Colonic mucosa (tissue), 4 donors: ENCODE results near the gene MMP15. TPM values are rescaled to one million over a fixed set of nuclear protein-coding genes. Genes with fewer than 3 reads are reported as not detected.

Source experiments
- DNase-seq: peaks from one replicate; pipeline ENCODE4 v3.0.0-alpha.2; 2020
- H3K27ac ChIP-seq: fragments of 200-600 bp; one replicate; pipeline ENCODE4 v1.8.0; 2021
- H3K27me3 ChIP-seq: fragments of 200-600 bp; one replicate; pipeline ENCODE4 v1.8.0; 2021
- H3K36me3 ChIP-seq: fragments of 200-600 bp; one replicate; pipeline ENCODE4 v1.8.0; 2021
- H3K4me1 ChIP-seq: fragments of 200-600 bp; one replicate; pipeline ENCODE4 v1.8.0; 2021; ENCODE audit warnings: mild to moderate bottlenecking
- H3K4me3 ChIP-seq: fragments of 200-600 bp; one replicate; pipeline ENCODE4 v1.8.0; 2021
- H3K9ac ChIP-seq, 2 donors: one replicate each; pipeline ENCODE4 v1.7.0; 2013; ENCODE audit warnings: control low read depth in 2 of 2, low read depth in 2 of 2, low read length in 2 of 2
- H3K9me3 ChIP-seq: fragments of 200-600 bp; one replicate; pipeline ENCODE4 v1.8.0; 2021
- CTCF ChIP-seq: fragments of 200-600 bp; IDR thresholded peaks from one replicate; pipeline ENCODE4 v1.8.0; 2022; ENCODE audit warnings: antibody characterized with exemption, mild to moderate bottlenecking
- intact Hi-C: fragments of 100-400 bp; cut with DNase I; formaldehyde crosslinking; loops from one replicate; pipeline ENCODE4 v1.14.1; 2022
- total RNA-seq, 2 donors: library from RNA; stranded (reverse); fragmentation: NEBNext Ultra II Directional in 1 of 2; extraction: Animal tissue kit (Norgen Biotek cat#: 25700) in 1 of 2; gene quantifications; one replicate each; pipeline ENCODE4 v1.2.1, GENCODE V29; 2021
- donor health status: healthy.
- donor health status: DM: no; HTN: no; CAD: no.
- donor health status: DM: no; HTN: no; CAD: no.

Gene MMP15
- total RNA-seq, 2 donors from 2014 or later, result 79.2 to 126 TPM

GRCh38 chr16:58051821-58052603, 26.5 kb downstream of the MMP15 start:
- H3K36me3 ChIP-seq, result no peaks in the 10 kb centered on the region
- DNase-seq, result no peak
- no peaks in the 10 kb centered on the region for H3K9me3 ChIP-seq
- no peak overlapping the region for H3K4me3 ChIP-seq
- H3K4me1 ChIP-seq, result no peaks in the 10 kb centered on the region
- intact Hi-C loops, result no loop called here
- H3K9ac ChIP-seq, result no peak overlapping the region
- no peaks in the 10 kb centered on the region for H3K27me3 ChIP-seq
- TF ChIP-seq CTCF, result no peak
- H3K27ac ChIP-seq, result no peak overlapping the region

- Histone ChIP-seq H3K4me3 (no peak overlapping the region), H3K4me1 (no peaks in the 10 kb centered on the region), H3K9me3 (no peaks in the 10 kb centered on the region), H3K9ac (no peak overlapping the region), H3K27ac (no peak overlapping the region), H3K27me3 (no peaks in the 10 kb centered on the region), H3K36me3 (no peaks in the 10 kb centered on the region)
- intact Hi-C loops, result no loop called here
- TF ChIP-seq CTCF, result no peak
- no peak for DNase-seq
These were observed 28.1 kb downstream of the MMP15 start for GRCh38 chr16:58053682-58054005.

- Histone ChIP-seq H3K4me1 (no peaks in the 10 kb centered on the region), H3K9ac (no peak overlapping the region), H3K36me3 (no peaks in the 10 kb centered on the region), H3K9me3 (no peaks in the 10 kb centered on the region), H3K27me3 (no peaks in the 10 kb centered on the region), H3K27ac (no peak overlapping the region), H3K4me3 (no peak overlapping the region)
- intact Hi-C loops, result no loop called here
- no peak for TF ChIP-seq CTCF
- no peak for DNase-seq
These were observed 28.7 kb downstream of the MMP15 start for GRCh38 chr16:58054289-58054688.

GRCh38 chr16:58056580-58056979, 31.0 kb downstream of the MMP15 start:
- Histone ChIP-seq H3K36me3 (no peaks in the 10 kb centered on the region), H3K27me3 (no peaks in the 10 kb centered on the region), H3K27ac (no peak overlapping the region), H3K9ac (no peak overlapping the region), H3K4me1 (no peaks in the 10 kb centered on the region), H3K4me3 (no peak overlapping the region), H3K9me3 (no peaks in the 10 kb centered on the region)
- no peak for TF ChIP-seq CTCF
- intact Hi-C loops, result no loop called here
- no peak for DNase-seq

- Histone ChIP-seq H3K36me3 (no peaks in the 10 kb centered on the region), H3K9me3 (no peaks in the 10 kb centered on the region), H3K4me3 (no peak overlapping the region), H3K9ac (no peak overlapping the region), H3K27me3 (no peaks in the 10 kb centered on the region), H3K4me1 (no peaks in the 10 kb centered on the region), H3K27ac (no peak overlapping the region)
- TF ChIP-seq CTCF, result no peak
- DNase-seq, result no peak
- intact Hi-C loops, result no loop called here
These were observed 31.6 kb downstream of the MMP15 start for GRCh38 chr16:58057121-58057520.
